Cardiac fibroblast (primary cell): ENCODE results near the gene PPID.

Experiments
- DNase-seq, 2 donors: peaks; one replicate each; pipeline versions ENCODE4 v3.0.0 to v3.0.0-alpha.2; 2010; ENCODE audit warnings: low read depth in 2 of 2
- H3K4me3 ChIP-seq, 2 donors: replicated peaks in 1 of 2; 1 replicate in 1 of 2; 2 replicates in 1 of 2; pipeline ENCODE4 v1.5.1; 2011; ENCODE audit warnings: low read depth in 2 of 2, low read length in 2 of 2, mild to moderate bottlenecking in 2 of 2, moderate library complexity in 1 of 2
- CTCF ChIP-seq: IDR thresholded peaks from one replicate; pipeline ENCODE4 v1.5.1; 2011; ENCODE audit warnings: low read depth, mild to moderate bottlenecking, low read length, inconsistent platforms

The PPID gene

GRCh38 chr4:158722917-158723793, at the start of gene PPID:
TSS of gene PPID (minus strand) at chr4:158723396. CDS start at chr4:158723288, 108 bp downstream.
- H3K4me3 ChIP-seq = peak within 1 kb of the TSS; percentile 79 to 84
- peak; percentile 77 to 83 for DNase-seq
- TF ChIP-seq CTCF = no peak

- H3K4me3 ChIP-seq = no peak overlapping the region
- no peak for DNase-seq
- no peak for TF ChIP-seq CTCF
These were observed 48.6 kb upstream of the PPID start for GRCh38 chr4:158771776-158772175.

GRCh38 chr4:158770671-158771070, 47.5 kb upstream of the PPID start:
- TF ChIP-seq CTCF = no peak
- no peak for DNase-seq
- no peak overlapping the region for H3K4me3 ChIP-seq

- TF ChIP-seq CTCF = no peak
- DNase-seq = peak in 1 of 2 donors; percentile 65
These were observed 46.2 kb upstream of the PPID start for GRCh38 chr4:158769175-158769921.

GRCh38 chr4:158768555-158769174, 45.5 kb upstream of the PPID start, which contains the start of gene FNIP2:
TSS of gene FNIP2 (plus strand) at chr4:158769026. CDS start at chr4:158769213, 187 bp downstream.
- H3K4me3 ChIP-seq = peak within 1 kb of the TSS; percentile 89 to 96
- TF ChIP-seq CTCF = no peak
- peak; percentile 62 to 80 for DNase-seq

More at GRCh38 chr4:158769175-158769921, 46.2 kb upstream of the PPID start:
- peak overlapping the region; percentile 89 to 96 for H3K4me3 ChIP-seq

- TF ChIP-seq CTCF = no peak
- no peak overlapping the region for H3K4me3 ChIP-seq
- no peak for DNase-seq
These were observed 44.3 kb upstream of the PPID start for GRCh38 chr4:158767451-158767850.
